Measurements from ENCODE around the gene CD81.

The CD81 gene

DNA sequence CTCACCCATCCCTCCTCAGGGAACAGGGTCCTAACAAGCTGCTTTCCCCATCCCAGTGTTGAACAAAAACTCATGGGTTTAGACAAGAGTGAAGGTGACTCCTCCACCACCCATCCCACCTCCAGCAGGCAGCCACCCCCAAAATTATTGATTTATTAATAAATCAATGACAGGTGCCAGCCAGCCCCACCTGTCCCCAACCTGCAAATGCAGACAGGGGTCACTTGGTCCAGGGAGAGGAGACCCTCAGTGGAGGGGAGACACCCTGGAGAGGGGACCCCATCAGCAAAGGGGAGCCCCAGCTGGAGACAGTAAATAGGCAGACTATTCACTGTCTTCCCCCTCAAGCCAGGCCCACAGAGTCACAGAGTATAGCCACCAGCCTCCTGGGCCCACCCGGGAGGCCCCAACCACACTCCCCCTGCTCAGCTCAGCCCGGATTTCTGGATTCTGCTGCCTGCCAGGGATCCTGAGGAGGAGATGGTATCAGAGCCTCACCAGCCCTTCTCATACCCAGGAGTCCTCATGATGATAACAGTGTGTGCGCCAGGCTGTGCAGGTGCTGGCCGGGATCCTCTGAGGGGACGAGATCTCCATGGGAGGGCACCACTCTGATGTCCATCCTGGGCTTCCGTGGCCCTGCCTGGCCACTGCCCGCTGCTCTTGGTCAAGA, 8.8 kb upstream of the CD81 start:
- TF ChIP-seq, protein P1, sequence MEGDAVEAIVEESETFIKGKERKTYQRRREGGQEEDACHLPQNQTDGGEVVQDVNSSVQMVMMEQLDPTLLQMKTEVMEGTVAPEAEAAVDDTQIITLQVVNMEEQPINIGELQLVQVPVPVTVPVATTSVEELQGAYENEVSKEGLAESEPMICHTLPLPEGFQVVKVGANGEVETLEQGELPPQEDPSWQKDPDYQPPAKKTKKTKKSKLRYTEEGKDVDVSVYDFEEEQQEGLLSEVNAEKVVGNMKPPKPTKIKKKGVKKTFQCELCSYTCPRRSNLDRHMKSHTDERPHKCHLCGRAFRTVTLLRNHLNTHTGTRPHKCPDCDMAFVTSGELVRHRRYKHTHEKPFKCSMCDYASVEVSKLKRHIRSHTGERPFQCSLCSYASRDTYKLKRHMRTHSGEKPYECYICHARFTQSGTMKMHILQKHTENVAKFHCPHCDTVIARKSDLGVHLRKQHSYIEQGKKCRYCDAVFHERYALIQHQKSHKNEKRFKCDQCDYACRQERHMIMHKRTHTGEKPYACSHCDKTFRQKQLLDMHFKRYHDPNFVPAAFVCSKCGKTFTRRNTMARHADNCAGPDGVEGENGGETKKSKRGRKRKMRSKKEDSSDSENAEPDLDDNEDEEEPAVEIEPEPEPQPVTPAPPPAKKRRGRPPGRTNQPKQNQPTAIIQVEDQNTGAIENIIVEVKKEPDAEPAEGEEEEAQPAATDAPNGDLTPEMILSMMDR (IDR thresholded peaks at IDR 0.05; ENCODE audit: low read depth, low read length, missing control alignments), result no peak
- no peak for DNase-seq (ENCODE audit: extremely low read depth, low read depth)
- no peak overlapping the region for H3K4me3 ChIP-seq (replicated peaks; ENCODE audit: low read depth, low read length)

DNA sequence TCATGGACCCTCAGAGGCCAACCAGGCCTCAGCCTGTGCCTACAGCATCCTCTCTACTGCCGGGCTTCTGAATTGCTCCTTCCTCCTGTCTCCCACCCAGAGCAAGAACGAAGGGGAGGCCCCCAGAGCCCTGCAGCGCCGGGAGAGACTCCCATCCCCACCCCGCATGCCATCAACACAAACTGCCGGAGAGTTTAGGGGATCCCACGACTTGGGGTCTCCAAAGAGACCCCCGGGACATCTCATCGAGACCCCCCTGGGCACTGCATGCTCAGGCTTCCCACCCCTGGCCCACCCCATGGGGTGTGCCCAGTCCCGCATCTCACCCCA, 8.3 kb upstream of the CD81 start:
- no peak for DNase-seq (ENCODE audit: extremely low read depth, low read depth)
- TF ChIP-seq, protein P1 (IDR thresholded peaks at IDR 0.05; ENCODE audit: low read depth, low read length, missing control alignments), result no peak
- no peak overlapping the region for H3K4me3 ChIP-seq (replicated peaks; ENCODE audit: low read depth, low read length)

DNA sequence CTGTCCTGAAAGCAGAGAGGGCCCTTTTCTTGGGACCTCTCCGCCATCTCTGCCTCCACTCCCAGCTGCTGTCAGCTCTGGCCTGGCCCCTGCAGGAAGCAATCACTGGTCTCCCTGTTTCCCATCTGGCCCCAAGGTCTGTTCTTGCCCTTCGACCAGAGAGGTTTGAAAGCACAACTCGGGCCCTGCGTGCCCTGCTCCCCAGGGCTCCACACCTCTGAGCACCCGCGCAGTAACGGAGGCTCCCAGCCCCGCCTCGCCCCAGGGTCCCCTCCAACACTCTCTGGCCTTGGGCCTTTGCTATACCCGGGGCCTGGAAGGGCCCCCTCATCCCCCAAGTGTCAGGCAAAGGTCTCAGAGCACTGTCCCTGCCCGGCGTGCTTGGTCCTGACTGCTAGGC, 7.8 kb upstream of the CD81 start:
- TF ChIP-seq, protein P1 (IDR thresholded peaks at IDR 0.05; ENCODE audit: low read depth, low read length, missing control alignments), result no peak
- no peak for DNase-seq (ENCODE audit: extremely low read depth, low read depth)
- no peak overlapping the region for H3K4me3 ChIP-seq (replicated peaks; ENCODE audit: low read depth, low read length)

DNA sequence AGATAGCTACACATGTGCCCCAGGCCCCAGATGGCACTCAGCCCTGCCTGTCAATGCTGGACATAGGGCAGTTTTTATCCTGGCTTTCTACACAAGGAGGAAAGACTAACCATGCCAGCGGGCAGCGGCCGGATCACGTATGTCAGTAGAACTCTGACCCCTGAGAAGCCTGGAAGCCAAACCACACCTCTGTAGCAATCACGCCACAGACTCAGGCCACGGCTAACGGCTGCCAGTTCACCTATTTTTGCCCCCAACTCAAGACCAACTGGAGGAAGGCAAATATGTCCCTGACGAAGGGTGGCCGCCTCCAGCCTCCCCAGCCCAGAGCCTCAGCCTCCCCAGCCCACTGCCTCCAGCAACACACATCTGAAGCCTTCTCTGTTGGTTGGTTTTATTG, 7.2 kb upstream of the CD81 start:
- DNase-seq (ENCODE audit: extremely low read depth, low read depth), result no peak
- TF ChIP-seq, protein P1 (IDR thresholded peaks at IDR 0.05; ENCODE audit: low read depth, low read length, missing control alignments), result no peak
- H3K4me3 ChIP-seq (replicated peaks; ENCODE audit: low read depth, low read length), result no peak overlapping the region

DNA sequence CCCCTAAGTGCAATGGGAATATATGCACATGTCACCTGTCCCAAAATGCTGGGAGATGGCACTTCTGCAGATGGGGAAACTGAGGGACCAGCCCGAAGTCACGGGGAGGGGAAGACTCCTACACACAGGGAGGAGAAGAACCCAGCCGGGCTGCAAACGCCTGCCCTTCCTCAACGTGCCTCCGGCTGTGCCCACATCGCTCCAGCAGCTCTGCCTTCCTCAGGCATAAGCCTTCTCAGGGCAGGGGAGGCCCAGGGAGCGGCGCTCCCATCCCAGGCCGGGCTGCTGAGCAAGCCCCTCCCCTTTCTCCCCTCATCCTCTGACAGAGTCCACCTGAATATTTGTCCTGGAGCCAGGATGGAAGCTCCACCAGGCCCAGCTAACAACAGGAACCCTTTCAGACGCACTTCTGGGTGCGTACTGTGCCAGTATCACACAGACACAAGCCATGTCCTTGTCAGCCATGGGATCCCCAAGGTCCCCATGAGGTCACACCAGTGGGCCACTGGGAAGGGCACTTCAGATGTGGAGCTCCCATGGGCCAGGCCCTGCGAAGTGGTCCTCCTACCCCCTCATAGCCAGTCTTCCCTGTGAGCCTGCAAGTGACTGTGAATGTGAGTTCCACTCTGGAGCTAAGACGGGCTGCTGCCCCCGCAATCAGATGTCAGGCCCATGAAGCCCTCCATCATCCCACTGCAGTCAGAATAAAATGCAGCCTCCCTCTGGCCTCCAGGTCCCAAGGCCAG, 2.5 kb upstream of the CD81 start:
- TF ChIP-seq, protein P1 (IDR thresholded peaks at IDR 0.05; ENCODE audit: low read depth, low read length, missing control alignments), result no peak
- no peak for DNase-seq (ENCODE audit: extremely low read depth, low read depth)
- H3K4me3 ChIP-seq (replicated peaks; ENCODE audit: low read depth, low read length), result no peak overlapping the region

DNA sequence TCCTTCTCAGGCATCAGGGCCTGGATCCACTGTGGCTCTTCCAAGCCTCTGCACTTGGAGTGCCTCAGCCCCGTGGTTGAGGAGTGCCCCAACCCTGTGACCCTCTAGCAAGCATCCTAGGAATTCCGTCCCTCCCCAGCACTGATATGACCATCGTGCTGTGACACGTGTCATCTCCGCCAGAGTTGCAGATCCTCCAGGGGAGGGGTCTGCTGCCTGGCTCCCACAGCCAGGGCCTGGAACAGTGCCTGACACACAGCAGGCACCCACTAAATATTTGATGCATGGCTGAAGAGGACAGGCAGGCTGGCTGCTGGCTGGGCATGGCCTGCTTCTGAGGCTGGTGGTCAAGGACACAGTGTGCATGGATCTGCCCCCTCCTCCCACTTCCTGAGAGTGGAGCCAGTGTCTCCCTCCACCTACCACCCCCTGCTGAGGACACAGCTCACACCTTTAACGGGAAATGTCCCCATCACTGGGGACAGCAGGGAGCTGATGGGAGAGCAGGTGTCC, 1.7 kb upstream of the CD81 start:
- H3K4me3 ChIP-seq (replicated peaks; ENCODE audit: low read depth, low read length), result no peak overlapping the region
- no peak for DNase-seq (ENCODE audit: extremely low read depth, low read depth)
- TF ChIP-seq, protein P1 (IDR thresholded peaks at IDR 0.05; ENCODE audit: low read depth, low read length, missing control alignments), result no peak

Data from HFF-Myc (cell line).